Neural progenitor cell (in vitro differentiated cells): Measurements from ENCODE around the gene METRN. TPM values are rescaled to one million over a fixed set of nuclear protein-coding genes. Genes with fewer than 3 reads are reported as not detected.

Source experiments
- DNase-seq: peaks from one replicate; pipeline ENCODE4 v3.0.0-alpha.2; 2016; ENCODE audit warnings: low spot score
- H2AFZ ChIP-seq: fragments of 200-600 bp; sonication (generic); replicated peaks from 2 replicates; pipeline ENCODE4 v1.6.1; 2016; ENCODE audit warnings: antibody characterized with exemption
- H3F3A ChIP-seq: fragments of 200-600 bp; sonication (generic); 2 replicates; pipeline ENCODE4 v1.6.1; 2016; ENCODE audit warnings: antibody characterized with exemption, low read depth
- H3K27ac ChIP-seq: fragments of 200-600 bp; sonication (generic); 2 replicates; pipeline ENCODE4 v1.5.1; 2016; ENCODE audit warnings: mild to moderate bottlenecking
- H3K27me3 ChIP-seq: fragments of 200-600 bp; sonication (generic); 2 replicates; pipeline ENCODE4 v1.6.1; 2016; ENCODE audit warnings: mild to moderate bottlenecking, moderate library complexity
- H3K36me3 ChIP-seq: fragments of 200-600 bp; sonication (generic); 2 replicates; pipeline ENCODE4 v1.5.1; 2016
- H3K4me1 ChIP-seq: fragments of 200-600 bp; sonication (generic); 2 replicates; pipeline ENCODE4 v1.6.1; 2016; ENCODE audit warnings: mixed run types
- H3K4me2 ChIP-seq: fragments of 200-600 bp; sonication (generic); 2 replicates; pipeline ENCODE4 v1.6.1; 2016
- H3K4me3 ChIP-seq: fragments of 200-600 bp; sonication (generic); 2 replicates; pipeline ENCODE4 v1.5.1; 2016
- H3K79me2 ChIP-seq: fragments of 200-600 bp; sonication (generic); 2 replicates; pipeline ENCODE4 v1.6.1; 2016; ENCODE audit warnings: low read depth
- H3K9ac ChIP-seq: fragments of 200-600 bp; sonication (generic); 2 replicates; pipeline ENCODE4 v1.6.1; 2016
- H3K9me3 ChIP-seq: fragments of 200-600 bp; sonication (generic); 2 replicates; pipeline ENCODE4 v1.5.1; 2016; ENCODE audit warnings: low read depth
- H4K20me1 ChIP-seq: fragments of 200-600 bp; sonication (generic); 2 replicates; pipeline ENCODE4 v1.6.1; 2016; ENCODE audit warnings: low read depth
- H3K27ac Mint-ChIP-seq: 3 replicates; pipeline ENCODE4 v1.8.0; 2021; ENCODE audit warnings: mixed read lengths
- H3K27me3 Mint-ChIP-seq: 2 replicates; pipeline ENCODE4 v1.8.0; 2022; ENCODE audit warnings: low read depth, mild to moderate bottlenecking, inconsistent platforms, moderate library complexity, mixed read lengths; ENCODE audit not compliant: insufficient read depth
- H3K36me3 Mint-ChIP-seq: 3 replicates; pipeline ENCODE4 v1.8.0; 2021; ENCODE audit warnings: mixed read lengths
- H3K4me1 Mint-ChIP-seq: 3 replicates; pipeline ENCODE4 v1.8.0; 2021; ENCODE audit warnings: mixed read lengths
- H3K4me3 Mint-ChIP-seq: 3 replicates; pipeline ENCODE4 v1.8.0; 2021; ENCODE audit warnings: mild to moderate bottlenecking, moderate library complexity, mixed read lengths
- H3K9me3 Mint-ChIP-seq: 3 replicates; pipeline ENCODE4 v1.8.0; 2020; ENCODE audit warnings: mixed read lengths
- CTCF ChIP-seq: fragments of 200-600 bp; sonication (generic); IDR thresholded peaks from 2 replicates; pipeline ENCODE4 v1.5.1; 2017; ENCODE audit warnings: antibody characterized with exemption, mild to moderate bottlenecking
- EZH2 ChIP-seq: fragments of 200-600 bp; sonication (generic); IDR thresholded peaks from 2 replicates; pipeline ENCODE4 v1.6.1; 2017; ENCODE audit warnings: antibody characterized with exemption, mild to moderate bottlenecking, moderate library complexity
- EZH2phosphoT487 ChIP-seq: fragments of 200-600 bp; sonication (generic); IDR thresholded peaks from 2 replicates; pipeline ENCODE4 v1.6.1; 2017; ENCODE audit warnings: antibody characterized with exemption
- total RNA-seq: library from RNA; depleted of rRNA; stranded (reverse); fragments of >200 nt; gene quantifications from 2 replicates; pipeline ENCODE4 v1.2.3, GENCODE V29; 2015; ENCODE audit warnings: low replicate concordance

METRN gene
- 24.3 and 110 TPM in 2 replicates for total RNA-seq

- no peak for TF ChIP-seq CTCF
- Histone ChIP-seq H2AFZ (no peak within 1 kb of the TSS), H3K4me1 (peaks cover 37% of the 10 kb centered on the region), H3F3A (peaks cover 31% of the 10 kb centered on the region), H3K9me3 (no peaks in the 10 kb centered on the region), H3K27me3 (peaks cover 48% of the 10 kb centered on the region), H3K27ac (peak within 1 kb of the TSS; percentile 23), H3K4me2 (peak within 1 kb of the TSS; percentile 92), H3K9ac (no peak within 1 kb of the TSS), H3K36me3 (no peaks in the 10 kb centered on the region), H4K20me1 (peaks cover 44% of the 10 kb centered on the region), H3K4me3 (peak within 1 kb of the TSS; percentile 95), H3K79me2 (no peaks in the 10 kb centered on the region)
- peak; percentile 97 for DNase-seq
- H3K36me3 Mint-ChIP-seq: peaks cover 2% of the 10 kb centered on the region
- H3K27me3 Mint-ChIP-seq: peaks cover 5% of the 10 kb centered on the region
- H3K4me3 Mint-ChIP-seq: peak within 1 kb of the TSS; percentile 88
- H3K4me1 Mint-ChIP-seq: peaks cover 50% of the 10 kb centered on the region
- H3K27ac Mint-ChIP-seq: peak within 1 kb of the TSS; percentile 72
- H3K9me3 Mint-ChIP-seq: no peaks in the 10 kb centered on the region
These were observed at the start of gene METRN for GRCh38 chr16:714558-715476. Gene METRN, plus strand, starts transcription at chr16:715118. Its CDS starts 172 bp downstream, at chr16:715290.

- Mint-ChIP-seq H3K9me3 (no peaks in the 10 kb centered on the region), H3K27ac (no peak overlapping the region), H3K36me3 (peaks cover 2% of the 10 kb centered on the region), H3K27me3 (peaks cover 4% of the 10 kb centered on the region), H3K4me3 (no peak overlapping the region), H3K4me1 (peaks cover 3% of the 10 kb centered on the region)
- no peaks in the 10 kb centered on the region for H3K27me3 ChIP-seq
- no peaks in the 10 kb centered on the region for H3K9me3 ChIP-seq
- H2AFZ ChIP-seq: no peak overlapping the region
- H3K9ac ChIP-seq: no peak overlapping the region
- H3K4me1 ChIP-seq: peaks cover 8% of the 10 kb centered on the region
- peaks cover 2% of the 10 kb centered on the region for H3F3A ChIP-seq
- H3K4me3 ChIP-seq: no peak overlapping the region
- H4K20me1 ChIP-seq: peaks cover 22% of the 10 kb centered on the region
- no peak for TF ChIP-seq EZH2phosphoT487
- no peak for TF ChIP-seq CTCF
- TF ChIP-seq EZH2: no peak
- H3K4me2 ChIP-seq: no peak overlapping the region
- DNase-seq: no peak
- no peaks in the 10 kb centered on the region for H3K36me3 ChIP-seq
- H3K79me2 ChIP-seq: peaks cover 15% of the 10 kb centered on the region
- H3K27ac ChIP-seq: no peak overlapping the region
These were observed 48.3 kb upstream of the METRN start for GRCh38 chr16:666572-666971.

- peaks cover 3% of the 10 kb centered on the region for H3K4me1 Mint-ChIP-seq
- Histone ChIP-seq H3F3A (peaks cover 2% of the 10 kb centered on the region), H2AFZ (no peak overlapping the region), H3K9me3 (no peaks in the 10 kb centered on the region), H4K20me1 (peaks cover 22% of the 10 kb centered on the region), H3K4me3 (no peak overlapping the region), H3K27ac (no peak overlapping the region), H3K4me1 (peaks cover 8% of the 10 kb centered on the region), H3K4me2 (peak overlapping the region; percentile 90), H3K79me2 (peaks cover 15% of the 10 kb centered on the region), H3K27me3 (no peaks in the 10 kb centered on the region), H3K9ac (no peak overlapping the region), H3K36me3 (no peaks in the 10 kb centered on the region)
- H3K27ac Mint-ChIP-seq: no peak overlapping the region
- DNase-seq: no peak
- no peak for TF ChIP-seq EZH2
- peaks cover 2% of the 10 kb centered on the region for H3K36me3 Mint-ChIP-seq
- no peaks in the 10 kb centered on the region for H3K9me3 Mint-ChIP-seq
- peak overlapping the region; percentile 83 for H3K4me3 Mint-ChIP-seq
- peaks cover 4% of the 10 kb centered on the region for H3K27me3 Mint-ChIP-seq
These were observed 47.7 kb upstream of the METRN start for GRCh38 chr16:667113-667779.
